GM21367 (cell line): Measurements from ENCODE around the gene C13orf46.
"Not testable (repeated sequence)": the region's sequence is repeated elsewhere in the genome, so short reads cannot be mapped to it uniquely, and the experiment has no call there.

Source experiments
- ATAC-seq: cut with Tn5 transposase; IDR thresholded peaks from one replicate; pipeline ENCODE4 v1.9.1; 2021; ENCODE audit not compliant: unreplicated experiment

C13orf46 gene

DNA sequence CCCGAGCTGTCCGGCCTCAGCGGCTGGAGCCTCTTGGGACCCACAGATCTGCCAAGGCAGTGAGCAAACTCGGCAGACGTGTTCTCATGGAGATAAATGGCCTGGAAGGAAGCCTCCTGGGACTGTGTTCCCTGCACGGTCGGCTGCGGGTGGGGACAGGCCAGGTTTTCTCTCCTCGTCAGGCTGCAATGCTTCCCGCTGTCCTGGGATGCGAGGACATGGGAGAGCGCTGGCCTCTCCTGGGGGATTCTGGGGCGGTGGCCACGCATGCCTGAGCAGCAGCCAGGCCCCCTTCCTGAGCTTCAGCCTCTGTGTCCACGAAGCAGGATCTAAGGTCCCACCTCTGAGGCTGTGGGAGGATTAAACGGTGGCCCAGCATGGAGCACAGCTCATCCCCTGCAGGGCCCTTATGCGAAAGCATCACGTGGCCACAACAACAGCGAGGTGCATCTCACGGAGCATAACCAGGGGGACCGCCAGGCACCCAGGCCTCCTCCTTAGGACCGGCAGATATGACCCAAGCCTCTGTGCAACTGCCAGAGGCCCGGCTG, 21.2 kb upstream of the C13orf46 start:
- no peak for ATAC-seq

DNA sequence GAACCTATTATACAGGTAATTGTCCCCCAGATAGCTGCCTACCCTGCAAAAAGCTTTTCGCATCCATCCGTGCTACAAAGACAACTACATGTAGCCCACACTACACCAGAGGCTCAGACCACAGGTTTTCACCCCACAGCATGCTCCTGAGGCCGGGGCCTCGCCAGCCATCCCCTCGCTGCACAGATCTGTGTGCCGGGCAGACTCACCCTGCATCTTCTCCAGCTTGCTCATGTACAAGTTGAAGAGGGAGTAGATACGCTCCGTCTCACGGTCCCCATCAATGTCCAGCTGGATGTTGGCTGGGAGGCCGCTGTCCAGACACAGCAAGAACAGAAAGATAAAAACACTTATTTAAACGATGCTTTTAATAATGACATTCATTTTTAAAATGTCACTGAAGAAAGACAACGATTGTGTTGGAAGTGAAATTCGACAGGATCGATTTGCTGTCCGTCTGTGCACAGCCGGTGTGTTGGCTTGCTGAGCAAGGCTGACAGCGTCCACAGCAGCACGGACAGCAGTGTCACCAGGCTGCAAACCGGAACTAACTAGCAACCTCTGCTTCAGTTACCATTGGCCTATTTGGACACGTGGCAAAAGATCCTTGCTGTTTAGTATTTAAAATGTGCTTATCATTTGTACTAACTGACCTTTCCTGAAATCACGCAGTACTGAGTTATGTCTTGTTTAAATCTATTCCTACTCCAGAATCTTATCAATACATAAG, 18.6 kb upstream of the C13orf46 start:
- no peak for ATAC-seq

DNA sequence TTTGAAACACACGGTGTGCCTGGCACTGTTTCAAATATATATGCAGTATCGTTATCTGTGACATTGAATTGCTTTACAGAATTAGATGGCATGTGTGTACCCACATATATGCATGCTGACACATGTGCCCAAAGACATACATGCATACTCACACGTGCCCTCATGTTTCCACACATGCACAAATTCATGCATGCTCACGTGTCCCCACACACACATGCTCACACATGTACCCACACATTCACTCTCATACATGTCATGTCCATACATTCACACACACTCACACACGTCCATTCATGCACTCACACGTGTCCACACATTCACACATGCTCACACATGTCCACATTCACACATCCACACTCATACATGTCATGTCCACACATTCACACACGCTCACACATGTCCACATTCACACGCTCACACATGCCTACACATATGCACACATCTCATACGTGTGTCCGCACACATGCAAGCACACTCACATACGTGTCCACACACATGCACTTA, 17.9 kb upstream of the C13orf46 start:
- no peak for ATAC-seq

DNA sequence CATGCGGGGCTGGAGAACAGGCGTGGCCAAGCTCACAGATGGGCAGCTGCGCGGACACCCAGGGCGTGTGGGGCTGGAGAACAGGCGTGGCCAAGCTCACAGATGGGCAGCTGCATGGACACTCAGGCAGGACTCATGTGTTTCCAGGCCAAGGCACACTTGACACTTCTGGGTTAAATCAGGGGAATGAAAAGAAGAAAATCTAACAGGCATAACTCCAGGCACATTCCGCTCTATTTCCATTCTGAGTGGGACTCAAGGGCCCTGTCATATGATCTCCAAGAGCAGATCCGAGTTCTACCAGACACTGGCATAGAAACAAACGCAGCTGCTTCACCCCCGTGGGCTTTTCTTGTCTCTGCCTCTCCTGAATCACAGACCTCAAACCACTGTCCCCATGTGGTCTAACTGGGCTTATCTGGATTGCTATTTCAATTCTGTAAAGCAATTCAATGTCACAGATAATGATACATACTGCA, 17.4 kb upstream of the C13orf46 start:
- ATAC-seq = no peak

DNA sequence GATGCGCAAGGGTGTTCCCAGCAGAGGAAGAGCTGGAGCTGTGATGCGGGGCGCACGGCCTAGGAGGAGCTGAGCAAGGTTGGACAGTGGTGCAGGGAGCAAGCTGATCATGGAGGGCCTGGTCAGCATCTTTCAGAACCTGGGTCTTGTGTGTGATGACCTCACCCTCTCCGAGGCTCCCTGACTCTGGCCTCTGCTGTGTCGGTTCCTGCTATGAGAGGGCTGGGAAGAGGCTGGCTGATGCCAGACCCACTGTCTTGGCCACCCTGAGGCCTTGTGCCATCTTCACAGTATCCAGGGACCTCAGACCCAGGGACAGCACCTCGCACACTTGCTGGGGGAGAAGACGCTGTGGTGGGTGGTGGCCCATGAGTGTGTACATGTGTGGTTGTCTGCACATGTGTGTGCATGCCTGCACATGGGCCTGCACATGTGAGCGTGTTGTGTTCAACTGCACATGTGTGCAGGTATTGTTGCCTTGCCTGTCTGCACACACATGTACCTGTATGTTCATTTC, 16.5 kb upstream of the C13orf46 start:
- no peak for ATAC-seq

DNA sequence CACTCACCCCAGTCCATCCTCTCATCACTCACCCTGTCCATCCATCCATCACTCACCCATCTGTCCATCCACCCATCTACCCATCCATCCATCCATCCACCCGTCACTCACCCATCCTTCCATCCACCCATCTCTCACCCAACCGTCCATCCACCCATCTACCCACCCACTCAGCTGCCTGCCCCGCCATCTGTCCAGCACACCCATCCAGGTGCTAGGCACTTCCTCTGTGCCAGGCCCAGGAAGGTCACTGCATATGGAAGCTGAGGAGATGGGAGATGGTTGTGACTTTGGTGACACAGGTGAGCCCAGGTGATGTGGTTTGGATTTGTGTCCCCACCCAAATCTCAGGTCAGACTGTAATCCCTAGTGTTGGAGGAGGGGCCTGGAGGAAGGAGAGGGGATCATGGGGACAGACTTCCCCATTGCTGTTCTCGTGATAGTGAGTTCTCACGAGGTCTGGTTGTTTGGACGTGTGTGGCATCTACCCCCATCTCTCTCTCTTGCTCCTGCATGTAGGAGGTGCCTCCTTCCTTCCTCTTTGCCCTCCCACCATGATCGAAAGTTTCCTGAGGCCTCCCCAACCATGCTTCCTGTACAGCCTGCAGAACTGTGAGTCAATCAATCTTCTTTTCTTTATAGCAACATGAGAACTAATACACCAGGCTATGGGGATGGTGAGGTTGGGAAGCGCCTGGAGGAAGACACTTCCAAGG, 15.9 kb upstream of the C13orf46 start:
- ATAC-seq = no peak

DNA sequence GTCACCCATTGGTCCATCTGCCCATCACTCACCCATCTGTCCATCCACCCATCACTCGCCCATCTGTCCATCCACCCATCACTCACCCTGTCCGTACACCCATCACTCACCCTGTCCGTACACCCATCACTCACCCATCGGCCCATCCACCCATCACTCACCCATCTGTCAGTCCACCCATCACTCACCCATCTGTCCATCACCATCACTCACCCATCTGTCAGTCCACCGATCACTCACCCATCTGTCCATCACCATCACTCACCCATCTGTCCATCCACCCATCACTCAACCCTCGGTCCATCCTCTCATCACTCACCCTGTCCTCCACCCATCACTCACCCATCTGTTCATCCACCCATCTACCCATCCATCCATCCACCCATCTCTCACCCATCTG, 15.0 kb upstream of the C13orf46 start:
- ATAC-seq = not testable (repeated sequence)

DNA sequence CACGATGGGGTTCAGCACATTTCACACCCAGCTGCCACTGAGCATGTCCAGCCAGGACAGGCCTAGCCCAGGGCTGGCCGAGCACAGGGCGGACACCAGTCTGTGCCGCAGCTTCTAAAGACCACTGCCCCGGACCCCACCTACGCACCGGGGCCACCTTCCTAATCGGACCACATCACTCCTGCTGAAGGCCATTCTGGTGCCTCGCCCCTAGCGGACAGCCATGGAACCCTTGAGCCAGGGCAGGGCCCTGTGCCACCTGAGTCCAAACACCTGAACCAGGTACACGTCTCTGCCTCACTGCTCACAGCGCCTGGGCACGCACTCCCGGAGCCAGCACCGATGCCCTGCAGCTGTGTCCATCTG, 8.4 kb upstream of the C13orf46 start:
- ATAC-seq = no peak

DNA sequence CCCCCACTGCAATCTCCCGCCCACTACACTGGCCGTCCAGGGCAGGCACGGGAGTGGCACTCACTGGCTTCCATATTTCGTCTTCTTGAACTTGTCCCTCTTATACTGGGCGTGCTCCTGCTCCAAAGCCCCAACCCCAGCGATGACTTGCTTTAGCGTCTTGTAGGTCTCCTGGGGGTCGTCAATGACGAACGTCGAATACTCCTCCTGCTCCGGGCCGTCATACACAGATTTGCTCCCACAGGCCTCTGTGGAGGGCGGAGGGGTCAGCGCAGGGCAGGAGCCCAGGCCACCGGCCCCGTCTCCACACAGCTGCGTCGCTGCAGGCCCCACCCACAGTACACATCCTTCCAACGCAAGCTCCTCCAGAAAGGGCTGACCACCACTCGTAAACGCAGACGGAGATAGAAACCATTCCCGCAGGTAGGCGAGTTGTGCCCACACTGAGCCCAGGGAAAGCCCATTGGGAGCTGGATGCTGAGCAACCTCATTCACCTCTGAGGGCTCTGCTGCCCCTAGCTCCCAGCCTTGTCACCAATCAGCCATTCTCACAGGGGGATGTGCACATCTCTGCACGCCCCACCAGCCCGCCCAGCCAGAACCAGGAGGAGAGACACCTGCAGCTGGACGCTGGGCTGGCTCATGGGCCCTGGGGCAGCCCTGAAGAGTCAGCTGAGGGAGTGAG, 7.9 kb upstream of the C13orf46 start:
- ATAC-seq = no peak

DNA sequence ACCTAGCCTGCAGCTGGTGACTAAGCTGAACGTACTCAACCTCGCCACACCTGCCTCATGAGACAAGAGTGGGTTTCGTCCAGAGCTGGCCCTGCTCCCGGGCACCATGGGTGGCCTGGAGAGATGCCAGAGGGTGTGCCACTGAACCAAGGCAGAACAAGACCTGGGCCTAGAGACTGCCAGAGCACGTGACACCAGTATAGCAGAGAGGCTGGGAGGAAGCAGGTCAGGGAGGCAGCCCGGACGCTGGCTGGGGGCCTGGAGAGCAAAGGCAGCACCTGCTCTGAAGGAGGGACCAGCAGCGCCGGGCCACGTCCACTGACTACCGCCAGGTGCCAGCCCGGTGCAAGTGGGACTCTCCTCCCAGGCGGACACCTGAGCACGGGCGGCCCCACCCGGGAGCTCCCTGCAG, 7.3 kb upstream of the C13orf46 start:
- ATAC-seq = no peak

DNA sequence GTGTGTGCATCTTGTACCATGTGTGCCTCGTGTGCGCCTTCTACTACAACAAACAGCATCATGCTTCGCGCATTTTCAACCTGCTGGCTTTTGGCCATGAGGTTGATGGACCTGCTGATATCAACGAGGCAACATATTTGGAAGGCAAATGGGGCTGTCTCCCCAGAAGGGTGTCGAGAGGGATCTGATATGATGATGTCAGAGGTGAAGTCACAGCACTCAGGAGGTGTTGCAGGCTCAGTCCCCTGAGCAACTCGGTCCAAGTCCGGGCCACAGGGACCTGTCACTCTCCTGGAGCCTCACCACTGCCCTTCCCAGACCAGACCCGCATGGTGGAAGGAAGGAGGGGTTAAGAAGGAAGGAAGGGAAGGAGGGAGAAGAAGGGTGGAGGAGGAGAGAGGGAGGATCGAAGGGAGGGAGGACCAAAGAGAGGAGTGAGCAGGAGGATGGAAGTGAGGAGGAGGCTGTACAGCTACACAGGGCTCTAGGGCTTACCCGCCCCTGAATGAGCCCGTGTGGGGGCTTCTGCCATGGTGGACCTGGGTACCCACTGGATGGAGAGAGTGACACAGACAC, 6.7 kb upstream of the C13orf46 start:
- ATAC-seq = no peak

DNA sequence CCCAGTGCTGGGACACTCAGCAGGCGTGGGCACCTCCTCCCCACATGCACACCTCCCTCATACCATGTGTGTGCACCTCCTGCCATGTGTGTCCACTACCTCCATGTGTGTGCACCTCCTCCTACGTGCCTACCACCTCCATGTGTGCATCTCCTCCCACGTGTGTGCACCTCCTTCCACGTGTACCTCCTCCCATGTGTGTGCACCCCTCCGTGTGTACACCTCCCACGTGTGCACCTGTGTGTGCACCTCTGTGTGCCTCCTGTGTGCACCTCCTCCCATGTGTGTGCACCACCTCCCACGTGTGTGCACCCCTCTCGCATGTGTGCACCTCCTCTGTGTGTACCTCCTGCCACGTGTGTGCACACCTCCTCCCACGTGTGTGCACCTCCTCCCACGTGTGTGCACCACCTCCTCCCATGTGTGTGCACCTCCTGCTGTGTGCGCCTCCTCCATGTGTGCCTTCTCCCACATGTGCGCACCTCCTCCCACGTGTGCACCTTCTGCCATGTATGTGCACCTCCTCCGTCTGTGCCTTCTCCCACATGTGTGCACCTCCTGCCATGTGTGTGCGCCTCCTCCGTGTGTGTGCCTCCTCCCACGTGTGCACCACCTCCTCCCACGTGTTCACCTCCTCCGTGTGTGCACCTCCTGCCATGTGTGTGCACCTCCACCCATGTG, 6.1 kb upstream of the C13orf46 start:
- ATAC-seq = no peak

DNA sequence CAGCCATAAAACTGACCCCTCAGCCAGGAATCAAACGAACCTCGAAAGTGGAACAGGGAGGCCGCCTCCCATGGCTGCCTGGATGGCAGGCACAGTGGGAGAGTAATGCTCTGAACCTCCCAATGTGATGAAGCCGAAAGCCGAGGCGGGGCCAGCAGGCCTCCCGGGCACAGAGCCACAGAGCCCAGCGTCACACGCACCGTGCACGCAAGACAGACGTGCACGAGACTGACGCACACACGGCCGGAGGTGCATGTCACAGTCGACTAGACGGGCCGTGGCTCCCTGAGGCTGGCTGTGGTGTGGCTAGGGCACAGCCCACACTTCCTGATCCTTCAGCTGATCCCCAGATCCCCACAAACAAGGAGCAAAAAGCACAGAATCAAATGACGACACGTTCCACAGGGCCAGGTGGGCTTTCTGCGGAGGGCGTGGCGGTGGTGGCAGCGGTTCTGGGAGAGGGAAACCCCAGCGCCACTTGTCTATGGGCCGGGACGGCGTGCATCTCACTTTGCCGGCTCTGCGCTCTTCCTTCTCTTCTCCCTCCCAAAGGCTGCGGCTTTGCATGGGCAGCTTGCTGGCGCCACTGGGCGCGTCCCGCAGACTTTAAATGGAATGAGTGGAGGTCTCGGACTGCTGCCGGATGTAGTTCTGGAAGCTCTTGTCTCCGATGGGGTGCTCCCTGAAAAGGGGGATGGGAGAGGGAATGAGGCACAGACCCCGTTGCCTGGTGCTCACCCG, 5.0 kb upstream of the C13orf46 start:
- ATAC-seq = no peak

DNA sequence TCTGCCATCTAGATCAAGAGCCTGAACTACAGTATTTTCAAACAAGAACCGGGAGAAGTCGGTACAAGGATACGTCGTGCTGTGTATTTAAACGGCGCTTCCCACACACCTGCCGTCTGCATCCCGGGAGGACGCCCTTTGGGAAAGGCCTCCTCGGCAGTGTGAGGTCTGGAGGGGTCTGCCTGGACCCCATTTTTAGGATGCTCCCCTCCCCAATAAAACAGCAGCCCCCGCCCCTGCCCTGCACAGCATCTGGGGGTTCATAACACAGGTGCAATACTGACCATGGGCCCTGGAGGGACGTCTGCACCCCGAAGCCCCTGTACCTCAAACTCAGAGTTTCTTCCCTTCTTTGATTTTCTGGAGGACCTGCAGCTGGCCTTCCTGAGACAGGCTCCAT, 4.1 kb upstream of the C13orf46 start:
- ATAC-seq = no peak

DNA sequence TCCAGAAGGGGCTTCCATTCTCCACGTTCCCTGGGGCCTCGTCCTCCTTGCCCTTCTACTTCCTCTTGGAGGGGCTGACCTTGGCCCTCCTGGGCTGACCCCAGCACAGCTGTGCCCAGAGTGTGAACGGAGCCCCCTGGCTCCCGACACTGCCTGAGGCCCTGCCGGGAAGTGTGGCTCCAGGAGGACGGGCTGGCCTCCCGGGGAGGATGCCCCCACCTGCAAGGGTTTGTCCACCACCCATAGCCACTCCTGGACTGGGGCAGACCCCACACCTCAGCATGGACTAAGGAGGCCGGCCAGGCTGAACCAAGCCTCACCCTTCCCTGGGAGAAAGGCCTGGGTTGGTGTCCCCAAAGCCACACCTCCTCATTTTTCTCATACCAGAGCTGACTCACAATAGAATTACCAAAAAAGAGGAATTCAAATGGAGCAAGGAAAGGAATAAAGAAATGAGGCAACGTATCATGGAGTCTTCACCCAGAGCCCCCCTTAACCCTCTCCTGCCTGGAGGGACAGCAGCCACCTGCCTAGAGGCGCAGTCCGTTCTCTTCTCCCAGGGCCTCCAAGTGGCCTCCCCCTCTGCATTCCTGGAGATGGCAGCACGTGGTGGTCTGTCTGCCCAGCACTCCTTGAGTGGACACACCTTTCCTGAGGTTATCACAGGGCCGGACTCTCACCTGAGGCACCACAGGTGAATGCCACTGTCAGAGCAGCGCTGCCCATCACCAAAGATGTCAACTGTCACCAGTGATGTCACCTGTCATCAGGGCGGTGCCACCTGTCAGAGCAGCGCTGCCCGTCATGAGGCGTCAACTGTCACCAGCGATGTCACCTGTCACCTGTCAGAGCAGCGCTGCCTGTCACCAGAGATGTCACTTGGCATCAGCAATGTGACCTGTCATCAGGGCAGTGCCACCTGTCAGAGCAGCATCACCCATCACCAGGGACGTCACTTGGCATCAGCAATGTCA, 3.1 kb upstream of the C13orf46 start:
- ATAC-seq = no peak

DNA sequence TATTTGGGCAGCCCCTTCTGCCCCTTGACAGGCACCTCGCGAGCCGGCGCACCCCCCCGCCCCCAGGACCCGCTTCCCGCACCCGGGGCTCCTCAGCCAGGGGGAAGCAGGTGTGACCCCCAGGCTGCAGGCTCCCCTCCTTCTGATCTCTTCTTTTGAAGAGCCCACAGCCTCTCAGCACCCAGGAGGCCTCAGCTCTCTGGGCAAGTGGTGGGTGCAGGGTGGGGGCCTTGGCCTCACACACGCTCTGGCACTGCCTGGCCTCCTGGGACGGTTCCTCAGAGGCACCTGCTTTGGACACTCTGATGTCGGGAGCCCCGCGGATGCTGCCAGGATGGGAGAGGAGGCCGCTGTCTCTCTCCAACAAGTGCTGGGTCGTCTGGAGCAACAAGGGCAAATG, 1.5 kb upstream of the C13orf46 start:
- ATAC-seq = no peak

DNA sequence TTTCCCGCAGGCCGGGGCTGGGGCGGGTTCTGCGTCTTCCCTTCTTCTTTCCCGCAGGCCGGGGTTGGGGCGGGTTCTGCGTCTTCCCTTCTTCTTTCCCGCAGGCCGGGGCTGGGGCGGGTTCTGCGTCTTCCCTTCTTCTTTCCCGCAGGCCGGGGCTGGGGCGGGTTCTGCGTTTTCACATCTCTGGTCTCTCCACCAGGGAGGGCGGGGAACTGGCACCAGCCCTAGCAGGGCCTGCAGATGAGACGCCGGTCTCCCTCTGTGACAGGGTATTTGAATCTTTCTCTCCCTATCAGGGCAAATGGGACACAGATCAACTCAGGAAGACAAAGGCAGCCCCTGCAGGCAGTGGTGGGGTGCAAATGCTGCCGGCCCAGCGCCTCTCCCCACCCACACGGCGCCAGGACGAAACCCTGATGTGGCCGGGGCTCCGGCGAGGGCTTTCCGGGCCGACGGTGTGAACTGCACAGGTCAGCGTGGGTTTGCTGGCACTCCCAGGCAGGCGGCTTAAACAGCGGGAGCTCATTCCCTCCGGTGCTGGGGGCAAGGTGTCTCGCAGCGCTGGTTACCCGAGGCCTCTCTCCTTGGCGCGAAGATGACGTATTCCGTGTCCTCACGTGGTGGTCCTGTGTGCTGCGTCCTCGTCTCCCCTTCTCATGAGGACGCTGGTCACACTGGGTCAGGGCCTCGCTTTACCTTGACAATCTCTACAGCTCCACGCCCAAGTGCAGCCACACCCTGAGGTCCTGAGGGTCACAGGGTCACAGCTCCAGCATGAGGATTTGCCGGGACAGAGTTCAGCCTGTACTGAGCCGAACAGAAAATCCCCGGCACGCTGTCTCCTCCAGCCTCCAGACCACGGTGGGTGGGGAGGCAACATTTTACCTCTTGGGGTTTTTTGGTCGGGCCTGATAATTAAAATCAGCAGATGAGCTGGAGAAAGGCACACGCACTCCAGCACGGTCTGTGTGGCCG, 717 bp upstream of the C13orf46 start:
- no peak for ATAC-seq
